Hair follicular keratinocyte (primary cell): Measurements from ENCODE around the gene SHLD2. TPM values are rescaled to one million over a fixed set of nuclear protein-coding genes. Genes with fewer than 3 reads are reported as not detected.

Source experiments
- total RNA-seq: library from RNA; depleted of rRNA; stranded (reverse); fragments of >200 nt; gene quantifications from 2 replicates; pipeline ENCODE4 v1.2.3, GENCODE V29; 2015

The SHLD2 gene, protein sequence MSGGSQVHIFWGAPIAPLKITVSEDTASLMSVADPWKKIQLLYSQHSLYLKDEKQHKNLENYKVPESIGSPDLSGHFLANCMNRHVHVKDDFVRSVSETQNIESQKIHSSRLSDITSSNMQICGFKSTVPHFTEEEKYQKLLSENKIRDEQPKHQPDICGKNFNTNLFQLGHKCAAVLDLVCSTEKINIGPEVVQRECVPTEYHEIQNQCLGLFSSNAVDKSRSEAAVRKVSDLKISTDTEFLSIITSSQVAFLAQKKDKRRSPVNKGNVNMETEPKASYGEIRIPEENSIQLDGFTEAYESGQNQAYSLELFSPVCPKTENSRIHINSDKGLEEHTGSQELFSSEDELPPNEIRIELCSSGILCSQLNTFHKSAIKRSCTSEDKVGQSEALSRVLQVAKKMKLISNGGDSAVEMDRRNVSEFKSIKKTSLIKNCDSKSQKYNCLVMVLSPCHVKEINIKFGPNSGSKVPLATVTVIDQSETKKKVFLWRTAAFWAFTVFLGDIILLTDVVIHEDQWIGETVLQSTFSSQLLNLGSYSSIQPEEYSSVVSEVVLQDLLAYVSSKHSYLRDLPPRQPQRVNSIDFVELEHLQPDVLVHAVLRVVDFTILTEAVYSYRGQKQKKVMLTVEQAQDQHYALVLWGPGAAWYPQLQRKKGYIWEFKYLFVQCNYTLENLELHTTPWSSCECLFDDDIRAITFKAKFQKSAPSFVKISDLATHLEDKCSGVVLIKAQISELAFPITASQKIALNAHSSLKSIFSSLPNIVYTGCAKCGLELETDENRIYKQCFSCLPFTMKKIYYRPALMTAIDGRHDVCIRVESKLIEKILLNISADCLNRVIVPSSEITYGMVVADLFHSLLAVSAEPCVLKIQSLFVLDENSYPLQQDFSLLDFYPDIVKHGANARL
- total RNA-seq, result 13.5 and 17.8 TPM in 2 replicates

DNA sequence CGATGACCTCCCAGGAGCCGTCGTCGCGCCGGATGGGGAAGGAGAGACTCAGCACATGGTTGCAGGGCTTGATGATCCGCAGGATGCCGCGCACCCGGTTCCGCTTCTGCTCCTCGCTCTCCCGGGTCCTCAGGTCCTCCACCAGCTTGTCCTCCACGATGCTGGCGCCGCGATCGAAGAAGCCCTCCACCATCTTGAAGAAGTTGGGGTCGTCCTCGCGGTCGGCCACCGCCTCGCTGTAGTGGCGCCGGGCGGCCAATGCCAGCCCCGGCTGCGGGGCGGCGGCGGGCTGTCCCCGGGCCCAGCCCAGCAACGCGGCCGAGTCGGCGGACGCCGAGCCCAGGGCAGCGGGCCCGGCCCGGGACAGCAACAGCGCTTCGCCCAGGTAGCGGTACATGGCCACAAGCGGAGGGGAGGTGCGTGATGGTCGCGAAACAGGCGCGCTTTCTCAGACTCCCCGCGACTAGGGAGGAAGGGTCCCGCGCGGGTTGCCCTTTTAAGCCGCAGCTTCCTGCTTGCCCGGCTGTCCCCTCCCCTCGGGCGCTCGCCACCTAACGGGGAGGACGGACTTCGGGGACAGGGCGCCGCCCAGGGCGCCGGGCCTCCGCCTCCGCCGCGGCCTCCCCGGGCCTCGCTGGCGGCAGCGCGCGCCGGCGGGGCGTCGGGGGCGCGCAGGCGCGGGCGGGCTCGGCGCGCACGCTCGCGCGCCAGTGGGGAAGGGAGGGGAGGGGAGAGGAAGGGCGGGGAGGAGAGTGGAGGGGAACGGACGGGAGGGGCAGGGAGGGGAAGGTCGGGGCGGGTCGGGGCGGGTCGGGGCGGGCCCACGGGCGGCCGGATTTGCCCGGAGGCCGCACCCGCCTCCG, at the start of gene SHLD2, which contains the start of gene GLUD1:
Gene SHLD2, plus strand, starts transcription at position 834 of the 863 bp plus-strand sequence. CDS start 56,149 bp downstream, outside the sequence.
Gene GLUD1, minus strand, starts transcription at position 471 of the 863 bp plus-strand sequence. Its CDS starts 74 bp downstream, at position 397.

DNA sequence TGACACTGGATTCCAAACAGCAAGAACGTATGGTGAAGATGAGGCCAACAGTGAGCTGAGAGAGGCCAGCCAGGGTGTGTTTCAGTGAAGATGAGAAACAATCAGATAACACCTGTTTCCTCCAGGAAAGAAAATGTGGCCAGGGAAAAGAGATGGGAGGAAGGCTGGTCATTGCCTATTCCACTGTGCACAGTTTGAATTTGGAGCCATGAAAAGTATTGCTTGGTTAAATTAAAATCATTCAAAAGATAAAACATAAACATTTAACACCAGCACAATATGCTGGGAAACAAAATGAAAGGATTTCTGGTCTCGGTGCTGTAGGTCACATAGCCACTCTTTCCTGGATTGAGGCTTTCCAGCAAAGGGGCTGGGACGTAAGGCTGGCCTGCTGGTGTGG, 130.1 kb downstream of the SHLD2 start, which contains the start of gene NUTM2A:
Gene NUTM2A, plus strand, starts transcription at position 301 of the 400 bp plus-strand sequence. CDS start 383 bp downstream, outside the sequence.

Other genes with a start within 250 kb of the SHLD2 start
- gene MMRN2, start 137.6 kb upstream of the SHLD2 start, total RNA-seq, result 16.9 and 24.7 TPM in 2 replicates
- gene SNCG, start 136.6 kb upstream of the SHLD2 start, total RNA-seq, result 1.3 and 5.2 TPM in 2 replicates
- 23.8 and 44.7 TPM in 2 replicates for gene ADIRF, start 126.7 kb upstream of the SHLD2 start, total RNA-seq
- 2.5 and 3.3 TPM in 2 replicates for gene FAM25A, start 74.9 kb upstream of the SHLD2 start, total RNA-seq
- 146 and 186 TPM in 2 replicates for gene GLUD1, start 363 bp upstream of the SHLD2 start, total RNA-seq
- 0.86 and 1.0 TPM in 2 replicates for gene NUTM2A, start 130.2 kb downstream of the SHLD2 start, total RNA-seq